ENCODE results near the gene APOBEC3H.
"Not testable (repeated sequence)": the region's sequence is repeated elsewhere in the genome, so short reads cannot be mapped to it uniquely, and the experiment has no call there.

Gene APOBEC3H

GRCh38 chr22:39097098-39098020 is at the start of gene APOBEC3H:
TSS of gene APOBEC3H (plus strand) at chr22:39097244. CDS start at chr22:39100279, 3,035 bp downstream.
- peak; percentile 80 for DNase-seq

GRCh38 chr22:39049486-39049885 is 47.6 kb upstream of the APOBEC3H start:
- DNase-seq = not testable (repeated sequence)

- not testable (repeated sequence) for DNase-seq
Observed at GRCh38 chr22:39051844-39052495, 45.1 kb upstream of the APOBEC3H start.

DNA sequence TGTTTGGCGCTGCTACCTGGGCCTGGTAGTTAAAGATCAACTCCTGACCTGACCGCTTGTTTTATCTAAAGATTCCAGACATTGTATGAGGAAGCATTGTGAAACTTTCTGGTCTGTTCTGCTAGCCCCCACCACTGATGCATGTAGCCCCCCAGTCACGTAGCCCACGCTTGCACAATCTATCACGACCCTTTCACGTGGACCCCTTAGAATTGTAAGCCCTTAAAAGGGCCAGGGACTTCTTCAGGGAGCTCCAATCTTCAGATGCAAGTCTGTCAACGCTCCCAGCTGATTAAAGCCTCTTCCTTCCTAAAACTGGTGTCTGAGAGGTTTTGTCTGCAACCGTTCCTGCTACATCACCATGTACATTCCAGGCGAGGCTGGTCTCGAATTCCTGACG is 41.4 kb upstream of the APOBEC3H start:
- no peak for DNase-seq

- not testable (repeated sequence) for DNase-seq
Observed at GRCh38 chr22:39061290-39061689, 35.8 kb upstream of the APOBEC3H start.

- not testable (repeated sequence) for DNase-seq
Observed at GRCh38 chr22:39061951-39062350, 35.1 kb upstream of the APOBEC3H start.

DNA sequence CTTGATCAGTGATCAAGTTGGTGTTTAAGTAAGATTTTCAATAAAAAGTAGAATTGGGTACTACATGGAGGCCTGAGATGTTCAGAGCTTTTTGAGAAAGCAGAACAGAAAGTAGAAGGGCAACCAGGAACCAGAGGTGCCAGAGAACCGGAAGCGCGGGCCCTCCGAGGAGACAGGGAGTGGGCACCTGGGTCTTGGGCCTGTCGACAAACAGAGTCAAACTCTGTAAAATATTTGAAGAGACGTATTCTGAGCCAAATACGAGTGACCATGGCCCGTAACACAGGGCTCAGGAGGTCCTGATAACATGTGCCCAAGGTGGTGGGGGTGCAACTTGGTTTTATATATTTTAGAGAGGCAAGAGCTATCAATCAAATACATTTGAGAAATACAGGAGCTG is 33.1 kb upstream of the APOBEC3H start:
- DNase-seq = not testable (repeated sequence)

- not testable (repeated sequence) for DNase-seq
Observed at GRCh38 chr22:39066442-39067276, 30.4 kb upstream of the APOBEC3H start.

GRCh38 chr22:39068033-39068785 is 28.8 kb upstream of the APOBEC3H start:
- DNase-seq = no peak

DNA sequence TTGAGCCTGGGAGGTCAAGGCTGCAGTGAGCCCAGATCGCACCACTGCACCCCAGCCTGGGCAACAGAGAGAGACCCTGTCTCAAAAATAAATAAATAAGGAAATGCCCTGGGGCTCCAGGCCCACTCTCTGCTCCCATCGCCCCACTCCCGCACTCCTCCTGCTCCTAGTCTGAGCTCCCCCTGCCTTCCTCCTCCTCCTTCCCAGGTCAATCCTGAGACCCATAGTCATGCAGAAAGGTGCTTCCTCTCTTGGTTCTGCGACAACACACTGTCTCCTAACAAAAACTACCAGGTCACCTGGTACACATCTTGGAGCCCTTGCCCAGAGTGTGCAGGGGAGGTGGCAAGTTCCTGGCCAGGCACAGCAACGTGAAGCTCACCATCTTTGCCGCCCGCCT is 26.9 kb upstream of the APOBEC3H start:
- DNase-seq = no peak

- peak; percentile 29 for DNase-seq
Observed at GRCh38 chr22:39072581-39072981, 24.5 kb upstream of the APOBEC3H start.

DNA sequence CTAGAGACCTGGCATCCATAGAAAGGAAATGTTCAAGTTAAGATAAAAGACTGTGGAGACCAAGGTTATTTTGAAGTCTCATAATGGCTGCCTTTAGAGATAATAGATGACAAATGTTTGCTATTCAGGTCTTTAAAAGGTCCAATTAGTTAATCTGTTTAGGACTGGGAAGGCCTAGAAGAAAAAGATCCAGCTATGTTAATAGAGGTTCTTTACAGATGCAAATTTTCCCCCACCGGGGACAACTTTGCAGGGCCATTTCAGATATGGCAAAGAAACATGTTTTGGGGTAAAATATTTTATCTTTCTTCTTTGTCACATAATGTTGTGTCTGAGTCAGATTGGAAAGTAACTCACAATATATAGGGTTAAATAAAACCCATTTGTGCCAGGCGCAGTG is 23.1 kb upstream of the APOBEC3H start:
- DNase-seq = no peak

GRCh38 chr22:39076155-39077025 is 20.7 kb upstream of the APOBEC3H start:
- not testable (repeated sequence) for DNase-seq

DNA sequence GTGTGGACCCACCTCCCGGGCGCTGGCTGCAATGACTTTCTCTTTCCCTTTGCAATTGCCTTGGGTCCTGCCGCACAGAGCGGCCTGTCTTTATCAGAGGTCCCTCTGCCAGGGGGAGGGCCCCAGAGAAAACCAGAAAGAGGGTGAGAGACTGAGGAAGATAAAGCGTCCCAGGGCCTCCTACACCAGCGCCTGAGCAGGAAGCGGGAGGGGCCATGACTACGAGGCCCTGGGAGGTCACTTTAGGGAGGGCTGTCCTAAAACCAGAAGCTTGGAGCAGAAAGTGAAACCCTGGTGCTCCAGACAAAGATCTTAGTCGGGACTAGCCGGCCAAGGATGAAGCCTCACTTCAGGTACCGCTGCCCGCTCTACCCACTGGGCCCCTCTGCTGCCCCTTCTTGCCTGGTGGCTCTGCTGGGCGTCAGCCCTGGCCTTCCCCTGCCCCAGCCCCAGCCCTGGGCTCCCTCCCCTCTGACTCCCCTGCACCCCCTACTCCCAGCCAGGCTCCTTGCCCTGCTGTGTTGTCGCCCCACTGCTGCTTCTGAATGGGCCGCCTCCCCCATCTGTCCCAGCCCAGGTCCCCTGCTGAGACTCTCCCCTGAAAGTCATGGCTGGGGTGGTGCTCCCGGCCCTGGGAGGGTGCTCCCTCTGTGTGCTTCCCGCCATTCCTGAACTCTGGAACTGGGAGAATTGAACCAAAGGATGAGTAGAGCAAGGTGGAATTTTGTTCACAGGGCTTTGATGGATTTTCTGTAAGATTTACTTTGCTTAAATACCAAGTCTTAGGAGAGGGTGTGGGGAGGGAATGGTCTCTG is 19.8 kb upstream of the APOBEC3H start, which contains the start of gene APOBEC3G:
APOBEC3G (plus strand) TSS at position 250 of the 815 bp plus-strand sequence; CDS start at position 337, 87 bp downstream.
- peak; percentile 89 for DNase-seq

DNA sequence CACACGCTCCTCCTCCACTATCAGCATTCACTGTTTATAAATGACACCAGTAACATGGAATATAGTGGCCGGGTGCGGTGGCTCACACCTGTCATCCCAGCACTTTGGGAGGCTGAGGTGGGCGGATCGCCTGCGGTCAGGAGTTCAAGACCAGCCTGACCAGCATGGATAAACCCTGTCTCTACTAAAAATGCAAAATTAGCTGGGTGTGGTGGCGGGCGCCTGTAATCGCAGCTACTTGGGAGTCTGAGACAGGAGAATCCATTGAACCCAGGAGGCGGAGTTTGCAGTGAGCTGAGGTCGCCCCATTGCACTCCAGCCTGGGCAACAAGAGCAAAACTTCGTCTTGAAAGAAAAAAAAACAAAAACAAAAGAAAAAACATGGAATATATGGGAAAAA is 19.1 kb upstream of the APOBEC3H start:
- DNase-seq = not testable (repeated sequence)

GRCh38 chr22:39078329-39078728 is 18.7 kb upstream of the APOBEC3H start:
- no peak for DNase-seq

GRCh38 chr22:39079054-39079637 is 17.9 kb upstream of the APOBEC3H start:
- not testable (repeated sequence) for DNase-seq

DNA sequence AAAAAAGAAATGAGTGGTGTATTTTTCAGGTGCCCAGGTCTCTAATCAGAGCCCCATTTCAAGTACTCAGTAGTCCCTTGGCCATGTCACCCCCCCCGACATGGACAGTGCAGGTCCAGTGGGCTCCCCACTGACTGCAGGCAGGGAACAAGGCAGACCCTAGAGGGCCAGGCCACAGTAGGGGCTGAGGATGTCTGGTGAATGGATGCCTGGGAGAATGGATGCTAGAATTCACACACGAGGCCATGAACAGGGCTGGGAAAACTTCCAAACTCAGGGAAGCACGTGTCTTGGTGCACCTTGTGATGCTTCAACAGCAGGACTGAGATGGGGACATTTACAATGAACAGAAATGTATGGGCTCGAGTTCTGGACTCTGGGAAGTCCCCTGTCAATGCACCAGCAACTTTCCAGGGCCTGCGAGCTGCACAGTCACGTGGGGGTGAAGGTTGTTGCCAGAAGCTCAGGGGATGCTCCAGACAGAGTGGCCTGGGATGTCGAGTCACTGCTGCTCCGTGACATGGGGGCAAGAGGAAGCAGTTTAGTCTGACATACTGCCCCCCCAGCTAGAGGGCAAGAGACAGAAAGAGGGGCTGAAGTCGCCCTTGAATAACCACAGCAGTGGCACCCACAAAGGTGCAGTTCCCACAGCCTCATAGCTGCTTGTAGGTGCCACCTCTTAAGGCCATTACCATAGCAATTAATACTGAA is 16.8 kb upstream of the APOBEC3H start:
- no peak for DNase-seq

DNA sequence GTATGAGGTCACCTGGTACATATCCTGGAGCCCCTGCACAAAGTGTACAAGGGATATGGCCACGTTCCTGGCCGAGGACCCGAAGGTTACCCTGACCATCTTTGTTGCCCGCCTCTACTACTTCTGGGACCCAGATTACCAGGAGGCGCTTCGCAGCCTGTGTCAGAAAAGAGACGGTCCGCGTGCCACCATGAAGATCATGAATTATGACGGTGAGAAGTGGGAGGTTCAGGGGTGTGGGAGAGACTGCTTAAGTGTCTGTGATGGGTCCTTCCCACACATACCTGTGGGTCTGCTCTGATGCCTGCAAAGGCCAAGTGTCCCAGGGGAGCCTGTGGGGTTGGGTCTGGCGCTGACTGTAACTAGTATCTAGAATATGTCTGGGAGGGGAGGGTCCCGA is 16.0 kb upstream of the APOBEC3H start:
- no peak for DNase-seq
